Measurements from ENCODE around the gene KRTAP1-4. TPM values are rescaled to one million over a fixed set of nuclear protein-coding genes. Genes with fewer than 3 reads are reported as not detected.

Gene KRTAP1-4
- total and polyA plus RNA-seq, 5 donors from 2014 or later, result not detected

DNA sequence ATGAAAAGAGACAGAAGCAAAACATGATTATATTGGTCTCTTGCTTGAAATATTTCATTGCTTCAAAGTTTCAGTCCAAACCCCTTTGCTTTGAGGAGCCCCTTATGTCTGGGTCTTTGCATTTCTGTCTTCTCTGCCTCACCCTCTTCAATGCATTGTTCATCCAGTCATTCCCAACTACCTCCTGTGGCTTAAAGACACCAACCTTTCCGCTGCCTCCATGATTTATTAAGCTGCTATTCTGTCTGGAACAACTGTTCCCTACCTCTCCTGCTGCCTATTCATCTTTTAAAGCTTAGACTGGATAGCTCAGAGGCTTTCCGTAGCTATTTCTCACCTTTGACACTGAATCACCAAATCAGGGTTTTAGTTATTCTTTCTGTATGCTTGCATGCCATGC is 32.6 kb downstream of the KRTAP1-4 start:
- no peak overlapping the region for H3K4me3 ChIP-seq (ENCODE audit: low read depth, low read length)
- Mint-ChIP-seq H3K27me3 (peaks cover 59% of the 10 kb centered on the region), H3K36me3 (no peaks in the 10 kb centered on the region), H3K4me3 (no peak overlapping the region), H3K27ac (no peak overlapping the region), H3K4me1 (no peaks in the 10 kb centered on the region), H3K9me3 (peaks cover 0 to 3% (median 0%) of the 10 kb centered on the region in 7 donors)
- H3K4me1 ChIP-seq (ENCODE audit: control insufficient read depth, insufficient read depth, low read length, poor library complexity, severe bottlenecking), result no peaks in the 10 kb centered on the region
- H3K27me3 ChIP-seq (ENCODE audit: control insufficient read depth, insufficient read depth, low read length), result peaks cover 14% of the 10 kb centered on the region
- ATAC-seq (ENCODE audit: low read depth in 2 of 2) (no peak), DNase-seq (no peak)
- no peak overlapping the region for H3K27ac ChIP-seq (ENCODE audit: insufficient read depth, low read length, poor library complexity, severe bottlenecking)
- no peaks in the 10 kb centered on the region for H3K36me3 ChIP-seq (ENCODE audit: control insufficient read depth, insufficient read depth, low read length)
- no peaks in the 10 kb centered on the region for H3K9me3 ChIP-seq (ENCODE audit: control insufficient read depth in 2 of 2, low read length in 2 of 2)

DNA sequence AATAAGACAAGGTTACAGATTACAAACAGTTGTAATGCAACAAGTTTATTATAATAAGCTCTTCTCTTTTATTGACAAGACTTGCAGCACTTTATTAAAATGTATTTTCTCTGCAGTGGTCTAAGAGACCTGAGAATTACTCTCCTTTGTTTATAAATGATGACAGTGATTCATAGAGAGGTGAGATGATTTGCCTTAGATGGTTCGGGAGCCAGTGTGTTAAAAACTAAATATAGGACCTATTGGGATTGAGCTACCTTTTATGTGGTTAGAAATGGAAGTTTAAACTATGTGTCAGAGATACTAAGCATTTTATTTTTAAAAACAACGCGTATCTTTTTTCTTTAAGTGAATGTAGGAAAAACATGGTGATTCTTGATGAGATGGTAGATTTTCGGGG is 33.2 kb downstream of the KRTAP1-4 start:
- H3K27me3 Mint-ChIP-seq, result peaks cover 56% of the 10 kb centered on the region
- Histone ChIP-seq H3K27me3 (ENCODE audit: control insufficient read depth, insufficient read depth, low read length) (peaks cover 16% of the 10 kb centered on the region), H3K27ac (ENCODE audit: insufficient read depth, low read length, poor library complexity, severe bottlenecking) (no peak overlapping the region), H3K9me3 (ENCODE audit: control insufficient read depth in 2 of 2, low read length in 2 of 2) (no peaks in the 10 kb centered on the region), H3K36me3 (ENCODE audit: control insufficient read depth, insufficient read depth, low read length) (no peaks in the 10 kb centered on the region), H3K4me1 (ENCODE audit: control insufficient read depth, insufficient read depth, low read length, poor library complexity, severe bottlenecking) (no peaks in the 10 kb centered on the region), H3K4me3 (ENCODE audit: low read depth, low read length) (no peak overlapping the region)
- DNase-seq (no peak), ATAC-seq (ENCODE audit: low read depth in 2 of 2) (no peak)
- H3K4me1 Mint-ChIP-seq, result no peaks in the 10 kb centered on the region
- no peak overlapping the region for H3K27ac Mint-ChIP-seq
- peaks cover 0 to 3% (median 0%) of the 10 kb centered on the region in 7 donors for H3K9me3 Mint-ChIP-seq
- no peaks in the 10 kb centered on the region for H3K36me3 Mint-ChIP-seq
- H3K4me3 Mint-ChIP-seq, result no peak overlapping the region

DNA sequence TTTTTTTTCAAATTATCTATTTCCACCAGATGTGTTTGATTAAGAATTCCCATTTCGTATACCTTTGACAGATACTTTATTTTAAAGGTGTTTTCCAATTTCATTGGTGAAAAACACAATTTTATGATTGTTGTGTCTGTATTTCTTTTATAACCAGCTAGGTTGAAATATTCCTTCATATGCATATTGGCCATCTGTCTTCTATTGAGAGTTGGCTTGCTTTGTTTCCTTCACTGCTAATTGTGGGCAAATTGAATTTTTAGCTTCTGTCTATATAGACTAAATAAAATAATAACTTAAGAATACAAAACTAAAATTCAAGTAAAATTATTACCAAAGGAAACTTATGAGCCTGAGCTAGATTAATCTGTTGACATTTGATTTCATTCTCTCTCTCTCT is 34.9 kb downstream of the KRTAP1-4 start:
- Histone ChIP-seq H3K9me3 (ENCODE audit: control insufficient read depth in 2 of 2, low read length in 2 of 2) (no peaks in the 10 kb centered on the region), H3K4me3 (ENCODE audit: low read depth, low read length) (no peak overlapping the region), H3K27ac (ENCODE audit: insufficient read depth, low read length, poor library complexity, severe bottlenecking) (no peak overlapping the region), H3K4me1 (ENCODE audit: control insufficient read depth, insufficient read depth, low read length, poor library complexity, severe bottlenecking) (no peaks in the 10 kb centered on the region), H3K27me3 (ENCODE audit: control insufficient read depth, insufficient read depth, low read length) (peaks cover 16% of the 10 kb centered on the region), H3K36me3 (ENCODE audit: control insufficient read depth, insufficient read depth, low read length) (no peaks in the 10 kb centered on the region)
- Mint-ChIP-seq H3K27me3 (peaks cover 57% of the 10 kb centered on the region), H3K4me1 (no peaks in the 10 kb centered on the region), H3K36me3 (no peaks in the 10 kb centered on the region), H3K27ac (no peak overlapping the region), H3K9me3 (peaks cover 0 to 3% (median 0%) of the 10 kb centered on the region in 7 donors), H3K4me3 (no peak overlapping the region)
- ATAC-seq (ENCODE audit: low read depth in 2 of 2) (no peak), DNase-seq (no peak)

DNA sequence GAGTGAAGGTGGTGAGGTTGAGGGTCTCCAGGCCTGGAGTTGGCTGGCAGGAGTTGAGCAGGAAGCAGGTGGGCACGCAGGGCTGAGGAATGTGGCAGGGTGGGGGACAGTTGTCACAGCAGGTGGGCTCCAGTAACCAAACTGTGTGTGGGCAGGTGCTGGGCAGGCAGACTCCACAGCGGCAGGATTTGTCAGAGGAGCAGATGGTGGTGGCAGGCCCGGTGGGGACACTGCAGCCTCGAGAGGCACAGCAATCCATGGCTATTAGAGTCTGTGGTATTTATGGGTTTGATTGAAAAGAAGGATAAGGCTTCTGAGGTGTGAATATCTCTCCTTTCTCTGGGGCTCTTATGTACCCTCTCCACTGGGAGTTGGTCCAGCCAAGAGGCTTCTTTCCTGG is 36.2 kb downstream of the KRTAP1-4 start, which contains the start of gene KRTAP3-3:
Gene KRTAP3-3 (minus strand): TSS at position 326 of the 400 bp plus-strand sequence. CDS start 67 bp downstream, at position 259.
- peaks cover 60% of the 10 kb centered on the region for H3K27me3 Mint-ChIP-seq
- Histone ChIP-seq H3K4me3 (ENCODE audit: low read depth, low read length) (no peak within 1 kb of the TSS), H3K4me1 (ENCODE audit: control insufficient read depth, insufficient read depth, low read length, poor library complexity, severe bottlenecking) (no peaks in the 10 kb centered on the region), H3K36me3 (ENCODE audit: control insufficient read depth, insufficient read depth, low read length) (no peaks in the 10 kb centered on the region), H3K27me3 (ENCODE audit: control insufficient read depth, insufficient read depth, low read length) (peaks cover 16% of the 10 kb centered on the region), H3K9me3 (ENCODE audit: control insufficient read depth in 2 of 2, low read length in 2 of 2) (no peaks in the 10 kb centered on the region), H3K27ac (ENCODE audit: insufficient read depth, low read length, poor library complexity, severe bottlenecking) (no peak within 1 kb of the TSS)
- DNase-seq, result no peak
- H3K9me3 Mint-ChIP-seq, result peaks cover 0 to 2% (median 0%) of the 10 kb centered on the region in 7 donors
- H3K27ac Mint-ChIP-seq, result peak within 1 kb of the TSS in 1 of 3 donors; percentile 50
- H3K4me1 Mint-ChIP-seq, result no peaks in the 10 kb centered on the region
- no peak within 1 kb of the TSS for H3K4me3 Mint-ChIP-seq
- no peak for ATAC-seq (ENCODE audit: low read depth in 2 of 2)
- H3K36me3 Mint-ChIP-seq, result no peaks in the 10 kb centered on the region

DNA sequence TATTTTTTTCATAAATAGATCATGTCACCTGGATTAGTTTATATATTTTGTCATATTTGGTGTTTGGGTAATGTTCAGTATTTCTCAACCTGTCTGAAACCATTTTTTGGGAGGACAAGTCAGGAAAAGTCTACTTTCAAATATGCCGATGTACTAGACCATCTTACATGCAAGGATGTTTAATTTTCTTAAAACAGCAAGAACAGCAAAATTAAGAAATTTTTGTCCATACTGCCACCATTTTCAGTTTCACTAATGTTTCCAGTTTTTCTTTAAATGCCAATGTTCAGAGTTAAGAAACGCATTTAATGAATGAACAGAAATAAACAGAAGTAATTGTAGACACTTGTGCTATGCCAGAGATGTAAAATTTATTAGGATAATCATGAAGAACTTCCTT is 36.9 kb downstream of the KRTAP1-4 start:
- Histone ChIP-seq H3K4me3 (ENCODE audit: low read depth, low read length) (no peak overlapping the region), H3K9me3 (ENCODE audit: control insufficient read depth in 2 of 2, low read length in 2 of 2) (no peaks in the 10 kb centered on the region), H3K4me1 (ENCODE audit: control insufficient read depth, insufficient read depth, low read length, poor library complexity, severe bottlenecking) (no peaks in the 10 kb centered on the region), H3K27ac (ENCODE audit: insufficient read depth, low read length, poor library complexity, severe bottlenecking) (no peak overlapping the region), H3K36me3 (ENCODE audit: control insufficient read depth, insufficient read depth, low read length) (no peaks in the 10 kb centered on the region), H3K27me3 (ENCODE audit: control insufficient read depth, insufficient read depth, low read length) (peaks cover 16% of the 10 kb centered on the region)
- Mint-ChIP-seq H3K4me1 (no peaks in the 10 kb centered on the region), H3K4me3 (no peak overlapping the region), H3K36me3 (no peaks in the 10 kb centered on the region), H3K27me3 (peaks cover 54% of the 10 kb centered on the region), H3K27ac (no peak overlapping the region), H3K9me3 (peaks cover 0 to 2% (median 0%) of the 10 kb centered on the region in 7 donors)
- ATAC-seq (ENCODE audit: low read depth in 2 of 2), result no peak
- DNase-seq, result no peak

GRCh38 chr17:40992666-40993065 is 37.3 kb downstream of the KRTAP1-4 start:
- no peaks in the 10 kb centered on the region for H3K4me1 Mint-ChIP-seq
- H3K27me3 Mint-ChIP-seq, result peaks cover 58% of the 10 kb centered on the region

DNA sequence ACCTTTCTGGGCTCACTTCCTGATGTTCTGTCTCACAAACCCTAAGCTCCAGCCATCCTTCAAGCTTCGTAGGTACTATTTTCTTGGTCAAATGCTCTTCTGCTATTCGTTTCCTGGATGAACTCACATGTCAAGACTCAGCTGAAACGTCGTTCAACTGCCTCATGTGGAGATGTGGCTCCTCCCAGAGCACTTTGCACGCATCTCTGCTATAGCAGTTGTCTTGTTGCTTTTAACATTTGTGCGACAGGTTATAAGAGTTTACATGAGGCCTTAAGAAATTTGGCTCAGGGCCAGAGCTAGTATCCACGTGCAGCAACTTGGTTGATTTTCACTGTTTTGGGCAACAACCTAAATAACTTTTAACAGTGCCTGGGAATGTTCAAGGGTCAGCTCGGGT is 43.1 kb downstream of the KRTAP1-4 start:
- H3K9me3 ChIP-seq (ENCODE audit: control insufficient read depth in 2 of 2, low read length in 2 of 2), result no peaks in the 10 kb centered on the region
- no peaks in the 10 kb centered on the region for H3K36me3 ChIP-seq (ENCODE audit: control insufficient read depth, insufficient read depth, low read length)
- Mint-ChIP-seq H3K27ac (no peak overlapping the region), H3K4me1 (no peaks in the 10 kb centered on the region), H3K36me3 (no peaks in the 10 kb centered on the region), H3K9me3 (no peaks in the 10 kb centered on the region), H3K4me3 (no peak overlapping the region), H3K27me3 (peaks cover 29% of the 10 kb centered on the region)
- no peak overlapping the region for H3K27ac ChIP-seq (ENCODE audit: insufficient read depth, low read length, poor library complexity, severe bottlenecking)
- H3K4me3 ChIP-seq (ENCODE audit: low read depth, low read length), result no peak overlapping the region
- ATAC-seq (ENCODE audit: low read depth in 2 of 2) (no peak), DNase-seq (no peak)
- H3K27me3 ChIP-seq (ENCODE audit: control insufficient read depth, insufficient read depth, low read length), result peaks cover 2% of the 10 kb centered on the region
- H3K4me1 ChIP-seq (ENCODE audit: control insufficient read depth, insufficient read depth, low read length, poor library complexity, severe bottlenecking), result no peaks in the 10 kb centered on the region

More at GRCh38 chr17:40992666-40993065, 37.3 kb downstream of the KRTAP1-4 start:
- Histone ChIP-seq H3K9me3 (ENCODE audit: control insufficient read depth in 2 of 2, low read length in 2 of 2) (no peaks in the 10 kb centered on the region), H3K4me1 (ENCODE audit: control insufficient read depth, insufficient read depth, low read length, poor library complexity, severe bottlenecking) (no peaks in the 10 kb centered on the region), H3K27me3 (ENCODE audit: control insufficient read depth, insufficient read depth, low read length) (peaks cover 16% of the 10 kb centered on the region), H3K36me3 (ENCODE audit: control insufficient read depth, insufficient read depth, low read length) (no peaks in the 10 kb centered on the region), H3K4me3 (ENCODE audit: low read depth, low read length) (no peak overlapping the region), H3K27ac (ENCODE audit: insufficient read depth, low read length, poor library complexity, severe bottlenecking) (no peak overlapping the region)
- peaks cover 0 to 2% (median 0%) of the 10 kb centered on the region in 7 donors for H3K9me3 Mint-ChIP-seq
- no peaks in the 10 kb centered on the region for H3K36me3 Mint-ChIP-seq
- ATAC-seq (ENCODE audit: low read depth in 2 of 2) (no peak), DNase-seq (no peak)
- no peak overlapping the region for H3K27ac Mint-ChIP-seq
- no peak overlapping the region for H3K4me3 Mint-ChIP-seq

GRCh38 chr17:40984226-40984625 is 45.8 kb downstream of the KRTAP1-4 start, which contains the start of gene KRT40:
Gene KRT40 (minus strand): TSS chr17:40984326. CDS start chr17:40984273, 53 bp downstream.
- no peaks in the 10 kb centered on the region for H3K9me3 Mint-ChIP-seq
- peaks cover 12% of the 10 kb centered on the region for H3K27me3 Mint-ChIP-seq
- Histone ChIP-seq H3K9me3 (ENCODE audit: control insufficient read depth in 2 of 2, low read length in 2 of 2) (no peaks in the 10 kb centered on the region), H3K36me3 (ENCODE audit: control insufficient read depth, insufficient read depth, low read length) (no peaks in the 10 kb centered on the region), H3K27ac (ENCODE audit: insufficient read depth, low read length, poor library complexity, severe bottlenecking) (no peak within 1 kb of the TSS), H3K27me3 (ENCODE audit: control insufficient read depth, insufficient read depth, low read length) (peaks cover 2% of the 10 kb centered on the region), H3K4me1 (ENCODE audit: control insufficient read depth, insufficient read depth, low read length, poor library complexity, severe bottlenecking) (no peaks in the 10 kb centered on the region), H3K4me3 (ENCODE audit: low read depth, low read length) (no peak within 1 kb of the TSS)
- ATAC-seq (ENCODE audit: low read depth in 2 of 2), result no peak
- H3K36me3 Mint-ChIP-seq, result no peaks in the 10 kb centered on the region
- no peaks in the 10 kb centered on the region for H3K4me1 Mint-ChIP-seq
- no peak within 1 kb of the TSS for H3K27ac Mint-ChIP-seq
- DNase-seq, result no peak
- H3K4me3 Mint-ChIP-seq, result no peak within 1 kb of the TSS

Data from CD4-positive, CD25-positive, alpha-beta regulatory T cell (primary cell).